Peyer's patch (tissue), 4 donors: ENCODE measurements around the gene TAAR8. TPM values are rescaled to one million over a fixed set of nuclear protein-coding genes. Genes with fewer than 3 reads are reported as not detected.

Experiments
- DNase-seq, 3 donors: peaks; one replicate each; pipeline ENCODE4 v3.0.0-alpha.2; 2017 to 2019
- H3K27ac ChIP-seq, 4 donors: fragments of 200-600 bp; sonication (generic); one replicate each; pipeline ENCODE4 v1.5.1; 2016 to 2019
- H3K27me3 ChIP-seq, 2 donors: fragments of 200-600 bp; sonication (generic); one replicate each; pipeline ENCODE4 v1.5.1; 2019
- H3K36me3 ChIP-seq, 3 donors: fragments of 200-600 bp; sonication (generic); one replicate each; pipeline ENCODE4 v1.5.1; 2016 to 2019
- H3K4me1 ChIP-seq, 4 donors: fragments of 200-600 bp; sonication (generic); one replicate each; pipeline ENCODE4 v1.5.1; 2016 to 2019
- H3K4me3 ChIP-seq, 4 donors: fragments of 200-600 bp; sonication (generic); 1 replicate in 3 of 4; 2 replicates in 1 of 4; pipeline ENCODE4 v1.5.1; 2016 to 2019; ENCODE audit warnings: mild to moderate bottlenecking in 1 of 4
- H3K9me3 ChIP-seq, 4 donors: fragments of 200-600 bp; sonication (generic); one replicate each; pipeline ENCODE4 v1.5.1; 2016 to 2019; ENCODE audit warnings: mild to moderate bottlenecking in 1 of 4
- CTCF ChIP-seq, 6 experiments: fragments of 450-650 bp in 4 of 6; fragments of 200-600 bp in 2 of 6; sonication (generic) in 1 of 6; IDR thresholded peaks; one replicate each; pipeline ENCODE4 v1.5.1; 2017 to 2019; ENCODE audit warnings: antibody characterized with exemption in 6 of 6, mild to moderate bottlenecking in 3 of 6, moderate library complexity in 1 of 6
- POLR2A ChIP-seq, 2 donors: fragments of 450-650 bp; IDR thresholded peaks; one replicate each; pipeline ENCODE4 v1.5.1; 2017; ENCODE audit warnings: antibody characterized with exemption in 2 of 2, mild to moderate bottlenecking in 2 of 2, moderate library complexity in 2 of 2
- total RNA-seq, 4 donors: library from RNA; depleted of rRNA; stranded (reverse); fragments of >200 nt; gene quantifications; one replicate each; pipeline ENCODE4 v1.1.0, GENCODE V29; 2016

The TAAR8 gene, protein sequence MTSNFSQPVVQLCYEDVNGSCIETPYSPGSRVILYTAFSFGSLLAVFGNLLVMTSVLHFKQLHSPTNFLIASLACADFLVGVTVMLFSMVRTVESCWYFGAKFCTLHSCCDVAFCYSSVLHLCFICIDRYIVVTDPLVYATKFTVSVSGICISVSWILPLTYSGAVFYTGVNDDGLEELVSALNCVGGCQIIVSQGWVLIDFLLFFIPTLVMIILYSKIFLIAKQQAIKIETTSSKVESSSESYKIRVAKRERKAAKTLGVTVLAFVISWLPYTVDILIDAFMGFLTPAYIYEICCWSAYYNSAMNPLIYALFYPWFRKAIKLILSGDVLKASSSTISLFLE
- not detected for total RNA-seq

DNA sequence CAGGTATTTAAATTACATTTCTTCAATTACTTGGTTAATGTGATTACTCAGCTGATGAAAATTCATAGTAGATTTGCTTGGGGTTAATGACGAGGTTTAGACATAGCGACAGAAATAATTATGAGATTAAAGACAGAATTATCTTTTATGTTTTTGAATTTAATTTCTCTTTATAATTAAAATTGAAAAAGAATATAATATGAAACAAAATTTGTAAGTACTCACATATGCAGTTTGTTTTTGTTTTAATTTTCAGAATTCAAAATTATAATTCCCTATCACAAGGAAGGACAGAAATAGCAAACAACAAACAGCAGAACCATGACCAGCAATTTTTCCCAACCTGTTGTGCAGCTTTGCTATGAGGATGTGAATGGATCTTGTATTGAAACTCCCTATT is at the start of gene TAAR8:
TAAR8 (plus strand) TSS at position 301 of the 400 bp plus-strand sequence; CDS start at position 322, 21 bp downstream.
- no peak for DNase-seq
- TF ChIP-seq CTCF (IDR thresholded peaks at IDR 0.05) (no peak), POLR2A (IDR thresholded peaks at IDR 0.05) (no peak)
- no peaks in the 10 kb centered on the region for H3K4me1 ChIP-seq

GRCh38 chr6:132504757-132505156 is 47.7 kb upstream of the TAAR8 start:
- Histone ChIP-seq H3K27me3 (no peaks in the 10 kb centered on the region), H3K9me3 (no peaks in the 10 kb centered on the region), H3K36me3 (peaks cover 0 to 25% (median 0%) of the 10 kb centered on the region in 3 donors), H3K4me3 (no peak overlapping the region), H3K4me1 (peaks cover 0 to 40% (median 18%) of the 10 kb centered on the region in 4 donors), H3K27ac (peak overlapping the region in 1 of 4 donors; percentile 20)
- no peak for TF ChIP-seq POLR2A (IDR thresholded peaks at IDR 0.05)
- no peak for TF ChIP-seq CTCF (IDR thresholded peaks at IDR 0.05)
- no peak for DNase-seq

More for the DNA sequence above, at the start of gene TAAR8:
- Histone ChIP-seq H3K36me3 (no peaks in the 10 kb centered on the region), H3K27ac (no peak within 1 kb of the TSS), H3K9me3 (no peaks in the 10 kb centered on the region), H3K27me3 (no peaks in the 10 kb centered on the region), H3K4me3 (no peak within 1 kb of the TSS)

GRCh38 chr6:132505158-132505557 is 47.3 kb upstream of the TAAR8 start:
- Histone ChIP-seq H3K4me3 (no peak overlapping the region), H3K36me3 (peaks cover 0 to 25% (median 0%) of the 10 kb centered on the region in 3 donors), H3K9me3 (no peaks in the 10 kb centered on the region), H3K27ac (peak overlapping the region in 1 of 4 donors; percentile 20), H3K27me3 (no peaks in the 10 kb centered on the region), H3K4me1 (peaks cover 0 to 40% (median 16%) of the 10 kb centered on the region in 4 donors)
- TF ChIP-seq POLR2A (IDR thresholded peaks at IDR 0.05) = no peak
- TF ChIP-seq CTCF (IDR thresholded peaks at IDR 0.05) = no peak
- DNase-seq = no peak

- Histone ChIP-seq H3K27ac (no peak overlapping the region), H3K4me1 (peaks cover 0 to 47% (median 13%) of the 10 kb centered on the region in 4 donors), H3K27me3 (no peaks in the 10 kb centered on the region), H3K36me3 (peaks cover 0 to 20% (median 0%) of the 10 kb centered on the region in 3 donors), H3K9me3 (no peaks in the 10 kb centered on the region), H3K4me3 (no peak overlapping the region)
- DNase-seq = no peak
- TF ChIP-seq CTCF (IDR thresholded peaks at IDR 0.05) (no peak), POLR2A (IDR thresholded peaks at IDR 0.05) (no peak)
These were observed 46.0 kb upstream of the TAAR8 start for GRCh38 chr6:132506461-132506860.

DNA sequence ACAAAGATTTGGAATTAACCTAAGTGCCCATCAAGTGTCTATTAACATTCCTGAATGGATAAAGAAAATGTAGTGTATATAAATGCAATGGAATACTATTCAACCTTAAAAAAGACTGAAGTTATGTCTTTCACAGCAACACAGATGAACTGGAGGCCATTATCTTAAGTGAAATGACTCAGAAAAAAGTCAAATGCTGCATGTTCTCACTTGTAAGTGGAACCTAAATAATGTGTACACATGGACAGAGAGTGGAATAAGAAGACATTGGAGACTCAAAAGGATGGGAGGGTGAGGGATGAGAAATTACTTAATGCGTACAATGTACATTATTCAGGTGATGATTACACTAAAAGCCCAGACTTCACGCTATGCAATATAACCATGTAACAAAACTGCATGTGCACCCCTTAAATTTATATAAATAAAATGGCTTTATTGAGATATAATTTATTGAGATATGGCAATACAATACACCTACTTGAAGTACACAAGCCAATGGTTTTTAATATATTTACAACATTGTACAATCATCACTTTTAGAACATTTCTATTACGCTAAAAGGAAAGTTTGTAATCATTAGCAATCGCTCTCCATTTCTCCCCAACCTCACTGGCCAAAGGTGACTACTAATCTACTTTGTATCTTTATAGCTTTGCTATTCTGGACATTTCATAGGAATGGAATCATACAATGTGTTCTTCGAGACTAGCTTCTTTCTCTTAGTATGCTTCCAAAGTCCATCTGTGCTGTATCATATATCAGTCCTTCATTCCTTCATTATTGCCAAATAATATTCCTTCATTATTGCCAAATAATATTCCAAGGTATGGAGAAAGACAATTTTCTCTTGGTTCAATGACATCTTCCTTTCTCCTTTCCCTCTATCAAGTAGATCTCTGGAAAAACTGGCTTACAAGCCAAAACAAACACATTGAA is 45.3 kb upstream of the TAAR8 start:
- no peak overlapping the region for H3K4me3 ChIP-seq
- TF ChIP-seq POLR2A (IDR thresholded peaks at IDR 0.05) (no peak), CTCF (IDR thresholded peaks at IDR 0.05) (no peak)
- H3K27ac ChIP-seq = peak overlapping the region in 2 of 4 donors; percentile 3 to 44
- peaks cover 0 to 52% (median 13%) of the 10 kb centered on the region in 4 donors for H3K4me1 ChIP-seq
- no peaks in the 10 kb centered on the region for H3K27me3 ChIP-seq
- H3K36me3 ChIP-seq = peaks cover 0 to 13% (median 0%) of the 10 kb centered on the region in 3 donors
- DNase-seq = no peak
- no peaks in the 10 kb centered on the region for H3K9me3 ChIP-seq
